Measurements from ENCODE around the gene FMC1. TPM values are rescaled to one million over a fixed set of nuclear protein-coding genes. Genes with fewer than 3 reads are reported as not detected.

Gene FMC1
- total RNA-seq, 4 donors from 2014 or later = 16.6 to 18.2 (median 17.3) TPM

DNA sequence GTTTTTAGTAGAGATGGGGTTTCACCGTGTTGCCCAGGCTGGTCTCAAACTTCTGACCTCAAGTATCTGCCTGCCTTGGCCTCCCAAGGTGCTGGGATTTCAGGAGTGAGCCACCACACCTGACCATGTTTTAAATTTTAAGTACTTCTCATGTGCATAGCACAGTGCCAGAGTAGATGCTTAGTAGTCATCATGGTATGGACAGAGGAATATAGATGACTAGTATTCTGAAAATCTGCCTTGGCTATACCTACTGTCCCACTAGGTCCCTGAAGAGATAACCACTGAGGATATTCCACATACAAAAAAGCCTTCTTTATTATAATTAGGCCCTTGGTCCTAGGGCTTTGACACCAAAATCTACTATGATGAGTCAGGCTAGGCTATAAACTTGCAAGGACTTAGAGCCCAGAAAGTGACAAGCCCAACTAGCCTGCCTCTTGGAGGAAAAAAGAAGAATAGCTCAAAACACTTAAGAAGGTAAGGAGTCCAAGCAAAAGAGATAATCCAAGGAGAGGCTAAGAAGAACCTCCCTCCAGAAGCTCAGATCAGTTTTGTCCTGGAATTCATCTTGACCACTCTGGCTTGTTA lies 52.6 kb downstream of the FMC1 start:
- peaks cover 0 to 23% (median 0%) of the 10 kb centered on the region in 3 donors for H3K4me1 ChIP-seq
- H3K9me3 ChIP-seq = no peaks in the 10 kb centered on the region
- H3K27ac ChIP-seq = no peak overlapping the region
- TF ChIP-seq EP300 (IDR thresholded peaks at IDR 0.05) (no peak), POLR2AphosphoS5 (IDR thresholded peaks at IDR 0.05) (no peak), POLR2A (IDR thresholded peaks at IDR 0.05) (no peak)
- TF ChIP-seq, protein P1, sequence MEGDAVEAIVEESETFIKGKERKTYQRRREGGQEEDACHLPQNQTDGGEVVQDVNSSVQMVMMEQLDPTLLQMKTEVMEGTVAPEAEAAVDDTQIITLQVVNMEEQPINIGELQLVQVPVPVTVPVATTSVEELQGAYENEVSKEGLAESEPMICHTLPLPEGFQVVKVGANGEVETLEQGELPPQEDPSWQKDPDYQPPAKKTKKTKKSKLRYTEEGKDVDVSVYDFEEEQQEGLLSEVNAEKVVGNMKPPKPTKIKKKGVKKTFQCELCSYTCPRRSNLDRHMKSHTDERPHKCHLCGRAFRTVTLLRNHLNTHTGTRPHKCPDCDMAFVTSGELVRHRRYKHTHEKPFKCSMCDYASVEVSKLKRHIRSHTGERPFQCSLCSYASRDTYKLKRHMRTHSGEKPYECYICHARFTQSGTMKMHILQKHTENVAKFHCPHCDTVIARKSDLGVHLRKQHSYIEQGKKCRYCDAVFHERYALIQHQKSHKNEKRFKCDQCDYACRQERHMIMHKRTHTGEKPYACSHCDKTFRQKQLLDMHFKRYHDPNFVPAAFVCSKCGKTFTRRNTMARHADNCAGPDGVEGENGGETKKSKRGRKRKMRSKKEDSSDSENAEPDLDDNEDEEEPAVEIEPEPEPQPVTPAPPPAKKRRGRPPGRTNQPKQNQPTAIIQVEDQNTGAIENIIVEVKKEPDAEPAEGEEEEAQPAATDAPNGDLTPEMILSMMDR (IDR thresholded peaks at IDR 0.05) = no peak
- WGBS, 2 donors (ENCODE audit: low coverage in 1 of 2) = 100% methylated on average over 1 of the region's 1 CpG
- H3K27me3 ChIP-seq = no peaks in the 10 kb centered on the region
- H3K36me3 ChIP-seq = peaks cover 0 to 51% of the 10 kb centered on the region in 2 donors
- ATAC-seq = no peak
- no peak overlapping the region for H3K4me3 ChIP-seq

DNA sequence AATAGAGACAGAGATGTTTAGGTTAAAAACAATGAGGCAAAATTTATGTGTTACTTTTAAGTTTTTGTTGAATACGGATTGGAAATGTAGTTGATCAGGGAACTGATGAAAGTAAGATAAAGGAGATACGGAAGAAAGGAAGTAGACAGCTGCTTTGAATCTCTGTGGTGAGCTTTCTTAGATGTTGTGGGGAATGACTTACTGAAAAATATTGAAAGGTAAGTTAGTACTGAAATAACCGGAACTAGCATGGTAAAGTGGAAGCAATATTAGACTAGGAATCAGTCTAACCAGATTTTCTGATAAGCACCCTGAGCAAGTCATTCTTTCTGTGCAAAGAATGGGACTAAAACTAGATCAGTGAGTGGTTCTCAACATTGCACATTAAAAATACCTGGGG lies 53.4 kb downstream of the FMC1 start:
- WGBS, 2 donors (ENCODE audit: low coverage in 1 of 2) = 84 to 85% methylated on average over 2 to 3 of the region's 3 CpGs
- Histone ChIP-seq H3K4me1 (peaks cover 0 to 23% (median 0%) of the 10 kb centered on the region in 3 donors), H3K9me3 (no peaks in the 10 kb centered on the region), H3K36me3 (peaks cover 0 to 51% of the 10 kb centered on the region in 2 donors), H3K4me3 (no peak overlapping the region), H3K27ac (no peak overlapping the region), H3K27me3 (no peaks in the 10 kb centered on the region)
- no peak for ATAC-seq
- TF ChIP-seq EP300 (IDR thresholded peaks at IDR 0.05) (no peak), POLR2A (IDR thresholded peaks at IDR 0.05) (no peak), POLR2AphosphoS5 (IDR thresholded peaks at IDR 0.05) (no peak)
- TF ChIP-seq, protein P1 (IDR thresholded peaks at IDR 0.05) = no peak

Small RNA genes lying within 50 kb of the gene (small RNA-seq; reads per million reads assigned to genes)
- 0 reads per million in 4 donors for gene RNU6-206P

Other genes starting within 250 kb of the FMC1 start
- 10 to 100 TPM; 21.8 to 30.4 (median 27.2) TPM for gene ZC3HAV1, start 231.6 kb upstream of the FMC1 start, total RNA-seq
- 10 to 100 TPM in 3 of 4 donors, 1 to 10 TPM in 1; 9.1 to 18.5 (median 12.5) TPM for gene UBN2, start 110.1 kb upstream of the FMC1 start, total RNA-seq
- 100 to 1,000 TPM in 1 of 4 donors, 10 to 100 TPM in 3; 61.5 to 106 (median 72.6) TPM for gene LUC7L2, start 18.6 kb downstream of the FMC1 start, total RNA-seq
- gene KLRG2, start 142.3 kb downstream of the FMC1 start, total RNA-seq = under 1 TPM in 2 of 4 donors, not detected in 2; 0.67 to 0.81 TPM
- gene CLEC2L, start 182.3 kb downstream of the FMC1 start, total RNA-seq = under 1 TPM in 1 of 4 donors, not detected in 3; 0.39 TPM

All from gastroesophageal sphincter (tissue), 4 donors.